ENCODE data around the gene IFNL4. TPM values are rescaled to one million over a fixed set of nuclear protein-coding genes. Genes with fewer than 3 reads are reported as not detected.

IFNL4 gene
- total RNA-seq, 1 experiment from 2014 or later, result not detected

GRCh38 chr19:39296906-39297305 lies 48.2 kb upstream of the IFNL4 start:
- Histone ChIP-seq H2BK12ac (ENCODE audit: insufficient read length, low read depth, low read length) (no peak overlapping the region), H3K4me2 (ENCODE audit: insufficient read depth, insufficient read length, low read length) (no peak overlapping the region), H4K20me1 (ENCODE audit: control insufficient read depth, insufficient read depth, insufficient read length) (no peaks in the 10 kb centered on the region), H3K56ac (ENCODE audit: insufficient read length, low read depth, low read length) (no peak overlapping the region), H2AK5ac (ENCODE audit: insufficient read length, low read length) (no peak overlapping the region), H4K8ac (replicated peaks; ENCODE audit: insufficient read length, low read depth, low read length) (no peak overlapping the region), H3K23ac (ENCODE audit: insufficient read length, low read depth, low read length) (no peak overlapping the region), H3K27ac (ENCODE audit: insufficient read length, low read depth, low read length) (no peak overlapping the region), H2AFZ (ENCODE audit: low read length) (no peak overlapping the region), H4K91ac (ENCODE audit: insufficient read length, low read depth, low read length) (no peak overlapping the region), H3K9ac (ENCODE audit: extremely low read depth, insufficient read length, low read length) (no peak overlapping the region), H3K18ac (ENCODE audit: insufficient read length, low read depth, low read length) (no peak overlapping the region), H3K9me3 (ENCODE audit: control insufficient read depth, low read depth, low read length) (no peaks in the 10 kb centered on the region), H3K79me1 (ENCODE audit: insufficient read depth, low read depth, low read length, poor library complexity, severe bottlenecking) (no peaks in the 10 kb centered on the region), H3K4me1 (ENCODE audit: insufficient read depth, low read length) (no peaks in the 10 kb centered on the region), H2BK15ac (ENCODE audit: low read depth, low read length) (no peak overlapping the region), H4K5ac (ENCODE audit: insufficient read length, low read depth, low read length) (no peak overlapping the region), H3K4ac (ENCODE audit: low read depth, low read length) (no peak overlapping the region), H2BK120ac (ENCODE audit: low read depth, low read length, poor library complexity, severe bottlenecking) (no peak overlapping the region), H3T11ph (ENCODE audit: low read length) (no peak overlapping the region), H3K14ac (ENCODE audit: insufficient read depth, low read length) (no peak overlapping the region), H2BK5ac (ENCODE audit: insufficient read length, low read length) (no peak overlapping the region), H3K23me2 (ENCODE audit: insufficient read length, low read depth, low read length, poor library complexity, severe bottlenecking) (no peaks in the 10 kb centered on the region), H2BK20ac (ENCODE audit: low read depth, low read length, poor library complexity, severe bottlenecking) (no peak overlapping the region), H3K27me3 (ENCODE audit: insufficient read depth, low read length) (no peaks in the 10 kb centered on the region), H3K79me2 (ENCODE audit: insufficient read depth, low read length) (no peaks in the 10 kb centered on the region)
- no peaks in the 10 kb centered on the region for H3K36me3 Mint-ChIP-seq (ENCODE audit: insufficient read depth in 1 of 3, low read depth in 3 of 3)
- no peaks in the 10 kb centered on the region for H3K9me3 Mint-ChIP-seq
- no peak overlapping the region; a peak in 1 of 5 replicates for H3K4me3 Mint-ChIP-seq
- peak overlapping the region in 1 of 3 experiments; percentile 3; a peak in 1 of 7 replicates for H3K27ac Mint-ChIP-seq
- no peak for DNase-seq
- H3K4me1 Mint-ChIP-seq, result peaks cover 0 to 14% of the 10 kb centered on the region in 2 experiments; a peak in 2 of 4 replicates
- H3K27me3 Mint-ChIP-seq (ENCODE audit: low read depth), result peaks cover 39% of the 10 kb centered on the region
- TF ChIP-seq, protein P1, sequence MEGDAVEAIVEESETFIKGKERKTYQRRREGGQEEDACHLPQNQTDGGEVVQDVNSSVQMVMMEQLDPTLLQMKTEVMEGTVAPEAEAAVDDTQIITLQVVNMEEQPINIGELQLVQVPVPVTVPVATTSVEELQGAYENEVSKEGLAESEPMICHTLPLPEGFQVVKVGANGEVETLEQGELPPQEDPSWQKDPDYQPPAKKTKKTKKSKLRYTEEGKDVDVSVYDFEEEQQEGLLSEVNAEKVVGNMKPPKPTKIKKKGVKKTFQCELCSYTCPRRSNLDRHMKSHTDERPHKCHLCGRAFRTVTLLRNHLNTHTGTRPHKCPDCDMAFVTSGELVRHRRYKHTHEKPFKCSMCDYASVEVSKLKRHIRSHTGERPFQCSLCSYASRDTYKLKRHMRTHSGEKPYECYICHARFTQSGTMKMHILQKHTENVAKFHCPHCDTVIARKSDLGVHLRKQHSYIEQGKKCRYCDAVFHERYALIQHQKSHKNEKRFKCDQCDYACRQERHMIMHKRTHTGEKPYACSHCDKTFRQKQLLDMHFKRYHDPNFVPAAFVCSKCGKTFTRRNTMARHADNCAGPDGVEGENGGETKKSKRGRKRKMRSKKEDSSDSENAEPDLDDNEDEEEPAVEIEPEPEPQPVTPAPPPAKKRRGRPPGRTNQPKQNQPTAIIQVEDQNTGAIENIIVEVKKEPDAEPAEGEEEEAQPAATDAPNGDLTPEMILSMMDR (conservative IDR thresholded peaks at IDR 0.05), result no peak
- WGBS (ENCODE audit: extremely low coverage, insufficient read length, low lambda C conversion rate), result no CpG with 5 or more reads among the region's 4 CpGs
